Activated CD4-positive, alpha-beta T cell treated with anti-CD3 and anti-CD28 coated beads for 36 hours (primary cell): ENCODE data around the gene CYLC2. TPM values are rescaled to one million over a fixed set of nuclear protein-coding genes. Genes with fewer than 3 reads are reported as not detected.

ENCODE experiments used
- ATAC-seq: fragments of 200-7000 bp; cut with Tn5 transposase; one replicate; pipeline ENCODE4 v1.10.0; 2021; ENCODE audit warnings: mild to moderate bottlenecking, moderate library complexity
- CTCF ChIA-PET: fragments of 350-600 bp; sonication (Branson Sonifier 250); formaldehyde crosslinking; loops from one replicate; lab custom pipeline; 2021; ENCODE audit warnings: antibody characterized with exemption; lab: Charles Lee
- POLR2A ChIA-PET: fragments of 350-600 bp; sonication (Branson Sonifier 250); formaldehyde crosslinking; loops from one replicate; lab custom pipeline; 2021; ENCODE audit warnings: antibody characterized with exemption, inconsistent platforms; lab: Charles Lee
- DNase-seq: peaks from one replicate; pipeline ENCODE4 v3.0.0-alpha.2; 2020
- H3K27ac Mint-ChIP-seq: one replicate; pipeline ENCODE4 v1.8.0; 2021; ENCODE audit warnings: mixed read lengths
- H3K27me3 Mint-ChIP-seq: one replicate; pipeline ENCODE4 v1.8.0; 2021; ENCODE audit warnings: mixed read lengths
- H3K36me3 Mint-ChIP-seq: one replicate; pipeline ENCODE4 v1.8.0; 2021; ENCODE audit warnings: low read depth, mixed read lengths
- H3K4me1 Mint-ChIP-seq: one replicate; pipeline ENCODE4 v1.8.0; 2021; ENCODE audit warnings: mixed read lengths
- H3K4me3 Mint-ChIP-seq: one replicate; pipeline ENCODE4 v1.8.0; 2021; ENCODE audit warnings: mild to moderate bottlenecking, moderate library complexity, mixed read lengths
- H3K9me3 Mint-ChIP-seq: one replicate; pipeline ENCODE4 v1.8.0; 2021; ENCODE audit warnings: low read depth, mixed read lengths
- intact Hi-C, 2 experiments: fragments of 100-400 bp; cut with DNase I in 1 of 2; cut with micrococcal nuclease in 1 of 2; formaldehyde crosslinking; loops; one replicate each; pipeline versions ENCODE4 v1.14.2 to v1.15.1; 2022 to 2024; cut with DNase I, micrococcal nuclease
- total RNA-seq, 2 experiments: library from RNA; stranded (reverse); gene quantifications; one replicate each; pipeline ENCODE4 v1.2.3, GENCODE V29; 2021

Gene CYLC2
- total RNA-seq, 2 experiments from 2014 or later, result not detected

GRCh38 chr9:103037508-103038477 lies 42.7 kb downstream of the CYLC2 start:
- H3K9me3 Mint-ChIP-seq, result peaks cover 2% of the 10 kb centered on the region
- ChIA-PET CTCF (interaction anchor here (0.7 to 1.2 kb wide), 3 partner anchors 11 to 1360 kb away, joined by 3 read pairs; no protein-coding TSS in a partner anchor), POLR2A (no interaction called here)
- intact Hi-C loops, result no loop called here
- H3K36me3 Mint-ChIP-seq, result no peaks in the 10 kb centered on the region
- H3K4me1 Mint-ChIP-seq, result no peaks in the 10 kb centered on the region
- H3K4me3 Mint-ChIP-seq, result no peak overlapping the region
- no peak for DNase-seq
- H3K27me3 Mint-ChIP-seq, result no peaks in the 10 kb centered on the region
- H3K27ac Mint-ChIP-seq, result no peak overlapping the region
- ATAC-seq, result no peak

GRCh38 chr9:103041961-103042360 lies 46.8 kb downstream of the CYLC2 start:
- ChIA-PET CTCF (no interaction called here), POLR2A (no interaction called here)

More at GRCh38 chr9:103041961-103042360, 46.8 kb downstream of the CYLC2 start:
- DNase-seq (no peak), ATAC-seq (no peak)
- Mint-ChIP-seq H3K27ac (no peak overlapping the region), H3K4me3 (no peak overlapping the region), H3K9me3 (peaks cover 2% of the 10 kb centered on the region), H3K36me3 (no peaks in the 10 kb centered on the region), H3K27me3 (no peaks in the 10 kb centered on the region), H3K4me1 (no peaks in the 10 kb centered on the region)
- intact Hi-C loops, result no loop called here
